Cardiac muscle cell (in vitro differentiated cells and primary cell): Measurements from ENCODE around the gene PNMA3. TPM values are rescaled to one million over a fixed set of nuclear protein-coding genes. Genes with fewer than 3 reads are reported as not detected.
"Not testable (repeated sequence)": the region's sequence is repeated elsewhere in the genome, so short reads cannot be mapped to it uniquely, and the experiment has no call there.

Experiments
- DNase-seq, 2 donors: peaks; one replicate each; pipeline versions ENCODE4 v3.0.0 to v3.0.0-alpha.2; 2010 to 2017; ENCODE audit warnings: low read depth in 1 of 2, low spot score in 1 of 2
- H3K27ac ChIP-seq: fragments of 200-600 bp; sonication (generic); 2 replicates; pipeline ENCODE4 v1.5.1; 2016
- H3K27me3 ChIP-seq: fragments of 200-600 bp; sonication (generic); 2 replicates; pipeline ENCODE4 v1.6.0; 2016; ENCODE audit warnings: control low read depth
- H3K36me3 ChIP-seq: fragments of 200-600 bp; sonication (generic); 2 replicates; pipeline ENCODE4 v1.5.1; 2016; ENCODE audit warnings: control low read depth
- H3K4me1 ChIP-seq: fragments of 200-600 bp; sonication (generic); 2 replicates; pipeline ENCODE4 v1.8.1; 2017; ENCODE audit warnings: low read depth, mild to moderate bottlenecking, mixed run types
- H3K4me3 ChIP-seq: fragments of 200-600 bp; sonication (generic); 2 replicates; pipeline ENCODE4 v1.5.1; 2016; ENCODE audit warnings: mild to moderate bottlenecking
- H3K9me3 ChIP-seq: fragments of 200-600 bp; sonication (generic); 2 replicates; pipeline ENCODE4 v1.5.1; 2017; ENCODE audit warnings: low read depth, mild to moderate bottlenecking, control low read depth
- polyA plus RNA-seq: library from polyadenylated mRNA; unstranded; fragments of >200 nt; fragmentation: Nextera tagmentation; extraction: Ambion mirVana; gene quantifications from 2 replicates; pipeline ENCODE4 v1.2.1, GENCODE V29; 2016
- total RNA-seq: library from RNA; depleted of rRNA; stranded (reverse); fragments of >200 nt; gene quantifications from 2 replicates; pipeline ENCODE4 v1.2.3, GENCODE V29; 2016
- TF ChIP-seq, protein P1 (sequence below): IDR thresholded peaks from 2 replicates; pipeline ENCODE4 v1.5.1; 2012; ENCODE audit warnings: low read depth, mild to moderate bottlenecking, low read length

The PNMA3 gene
- total and polyA plus RNA-seq, 2 experiments from 2014 or later, result 8.9 to 19.7 TPM

DNA sequence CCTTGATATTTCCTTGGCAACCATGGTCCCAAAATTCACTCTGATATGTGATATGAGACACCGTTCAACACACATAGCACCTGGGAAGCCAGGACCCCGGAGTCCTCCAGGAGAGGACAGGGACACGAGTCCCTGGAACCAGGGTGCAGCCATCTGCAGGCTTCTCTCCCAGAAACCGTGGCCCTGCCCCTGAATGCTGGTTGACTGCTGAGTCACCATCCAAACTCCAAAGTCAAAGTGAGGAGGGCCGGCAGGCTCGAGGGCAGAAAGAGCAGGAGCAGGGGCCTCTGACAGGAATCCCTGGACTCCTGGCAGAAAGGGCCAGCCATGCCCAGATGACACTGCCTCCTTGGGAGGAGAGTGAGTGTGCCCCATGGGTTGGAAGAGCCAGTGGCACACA lies 9.1 kb downstream of the PNMA3 start:
- H3K9me3 ChIP-seq, result no peaks in the 10 kb centered on the region

GRCh38 chrX:153066402-153066801 lies 10.1 kb downstream of the PNMA3 start:
- not testable (repeated sequence) for H3K4me3 ChIP-seq, H3K27ac ChIP-seq, H3K27me3 ChIP-seq, H3K36me3 ChIP-seq, H3K9me3 ChIP-seq, H3K4me1 ChIP-seq, DNase-seq

More for the DNA sequence above, 9.1 kb downstream of the PNMA3 start:
- no peaks in the 10 kb centered on the region for H3K27me3 ChIP-seq
- no peaks in the 10 kb centered on the region for H3K4me1 ChIP-seq
- H3K4me3 ChIP-seq, result no peak overlapping the region
- H3K27ac ChIP-seq, result no peak overlapping the region
- H3K36me3 ChIP-seq, result no peaks in the 10 kb centered on the region
- TF ChIP-seq, protein P1, sequence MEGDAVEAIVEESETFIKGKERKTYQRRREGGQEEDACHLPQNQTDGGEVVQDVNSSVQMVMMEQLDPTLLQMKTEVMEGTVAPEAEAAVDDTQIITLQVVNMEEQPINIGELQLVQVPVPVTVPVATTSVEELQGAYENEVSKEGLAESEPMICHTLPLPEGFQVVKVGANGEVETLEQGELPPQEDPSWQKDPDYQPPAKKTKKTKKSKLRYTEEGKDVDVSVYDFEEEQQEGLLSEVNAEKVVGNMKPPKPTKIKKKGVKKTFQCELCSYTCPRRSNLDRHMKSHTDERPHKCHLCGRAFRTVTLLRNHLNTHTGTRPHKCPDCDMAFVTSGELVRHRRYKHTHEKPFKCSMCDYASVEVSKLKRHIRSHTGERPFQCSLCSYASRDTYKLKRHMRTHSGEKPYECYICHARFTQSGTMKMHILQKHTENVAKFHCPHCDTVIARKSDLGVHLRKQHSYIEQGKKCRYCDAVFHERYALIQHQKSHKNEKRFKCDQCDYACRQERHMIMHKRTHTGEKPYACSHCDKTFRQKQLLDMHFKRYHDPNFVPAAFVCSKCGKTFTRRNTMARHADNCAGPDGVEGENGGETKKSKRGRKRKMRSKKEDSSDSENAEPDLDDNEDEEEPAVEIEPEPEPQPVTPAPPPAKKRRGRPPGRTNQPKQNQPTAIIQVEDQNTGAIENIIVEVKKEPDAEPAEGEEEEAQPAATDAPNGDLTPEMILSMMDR, result no peak
- DNase-seq, result no peak

DNA sequence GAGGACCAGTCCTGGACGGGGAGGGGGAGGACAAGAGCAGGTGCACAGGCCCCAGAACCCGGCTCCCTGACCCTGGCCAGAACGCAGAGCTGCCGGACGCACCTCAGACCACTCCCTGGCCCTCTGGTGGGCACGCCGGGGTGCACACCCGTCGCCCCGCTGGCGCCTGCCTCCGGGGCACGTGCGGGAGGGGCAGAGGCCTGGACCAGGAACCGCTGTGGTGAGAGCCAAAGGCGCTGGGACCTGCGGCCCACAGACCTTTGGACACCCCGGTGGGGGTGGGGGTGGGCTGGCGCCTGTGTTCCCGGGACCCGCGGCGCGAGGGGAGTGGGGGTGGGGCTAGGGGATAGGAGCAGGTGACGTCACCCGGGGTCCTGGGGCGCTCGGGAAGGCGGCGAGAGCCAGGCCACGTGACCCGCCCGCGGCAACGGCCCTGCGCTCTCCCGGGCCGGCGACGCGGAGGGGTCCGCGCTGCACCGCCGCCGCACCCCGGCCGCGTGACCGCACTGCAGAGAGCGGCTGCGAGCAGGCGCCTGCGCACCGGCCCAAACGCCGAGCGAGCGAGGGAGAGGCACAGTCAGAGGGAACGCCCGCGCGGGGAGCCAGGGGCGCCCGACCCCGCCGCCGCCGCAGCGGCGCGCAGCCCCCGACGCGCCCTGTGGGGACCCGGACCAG lies 15.8 kb downstream of the PNMA3 start, which contains the start of gene PNMA6A:
TSS of gene PNMA6A (plus strand) at position 546 of the 675 bp plus-strand sequence. CDS start 609 bp downstream, outside the sequence.
- not testable (repeated sequence) for H3K4me3 ChIP-seq, H3K4me1 ChIP-seq, H3K36me3 ChIP-seq

DNA sequence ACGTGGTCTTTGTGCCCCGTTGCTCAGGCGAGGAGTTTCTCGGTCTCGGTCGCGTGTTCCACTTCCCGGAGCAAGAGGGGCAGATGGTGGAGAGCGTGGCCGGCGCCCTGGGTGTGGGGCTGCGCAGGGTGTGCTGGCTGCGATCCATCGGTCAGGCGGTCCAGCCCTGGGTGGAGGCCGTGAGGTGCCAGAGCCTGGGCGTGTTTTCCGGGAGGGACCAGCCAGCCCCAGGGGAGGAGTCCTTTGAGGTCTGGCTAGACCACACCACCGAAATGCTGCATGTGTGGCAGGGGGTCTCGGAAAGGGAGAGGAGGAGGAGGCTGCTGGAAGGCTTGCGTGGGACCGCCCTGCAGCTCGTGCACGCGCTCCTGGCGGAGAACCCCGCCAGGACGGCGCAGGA lies 17.1 kb downstream of the PNMA3 start:
- not testable (repeated sequence) for H3K36me3 ChIP-seq, H3K4me1 ChIP-seq, H3K9me3 ChIP-seq, H3K27ac ChIP-seq, H3K27me3 ChIP-seq, H3K4me3 ChIP-seq, DNase-seq

More for the DNA sequence above, 15.8 kb downstream of the PNMA3 start, which contains the start of gene PNMA6A:
- H3K27me3 ChIP-seq, H3K27ac ChIP-seq, H3K9me3 ChIP-seq, DNase-seq: not testable (repeated sequence)

GRCh38 chrX:153074262-153074899 lies 18.1 kb downstream of the PNMA3 start:
- H3K4me3 ChIP-seq, result no peak overlapping the region
- H3K27ac ChIP-seq, result no peak overlapping the region
- TF ChIP-seq, protein P1, result no peak
- no peaks in the 10 kb centered on the region for H3K9me3 ChIP-seq
- no peaks in the 10 kb centered on the region for H3K27me3 ChIP-seq
- H3K36me3 ChIP-seq, result no peaks in the 10 kb centered on the region
- no peak for DNase-seq
- no peaks in the 10 kb centered on the region for H3K4me1 ChIP-seq

DNA sequence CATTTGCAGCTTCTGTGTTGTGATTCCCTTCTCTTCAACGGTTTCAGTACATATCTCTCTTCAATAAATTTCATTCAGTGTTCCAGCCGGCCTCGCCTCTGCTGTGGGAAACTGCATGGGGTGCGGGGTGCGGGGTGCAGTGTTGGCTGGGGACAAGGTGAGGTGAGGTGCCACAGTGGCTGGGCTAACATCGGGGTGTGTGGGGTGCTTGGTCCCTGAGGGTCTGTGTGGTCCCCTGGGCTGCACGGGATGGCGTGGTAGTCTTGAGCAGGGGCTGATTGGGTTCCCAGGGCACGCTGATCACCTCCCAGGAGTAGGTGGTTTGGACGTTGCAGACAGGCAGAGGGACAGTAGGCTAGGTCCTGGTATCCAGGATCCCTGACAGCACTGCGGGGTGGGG lies 18.7 kb downstream of the PNMA3 start:
- H3K9me3 ChIP-seq, result no peaks in the 10 kb centered on the region
- TF ChIP-seq, protein P1, result no peak
- no peaks in the 10 kb centered on the region for H3K27me3 ChIP-seq
- no peaks in the 10 kb centered on the region for H3K4me1 ChIP-seq
- no peak overlapping the region for H3K27ac ChIP-seq
- H3K36me3 ChIP-seq, result no peaks in the 10 kb centered on the region
- H3K4me3 ChIP-seq, result no peak overlapping the region
- no peak for DNase-seq

DNA sequence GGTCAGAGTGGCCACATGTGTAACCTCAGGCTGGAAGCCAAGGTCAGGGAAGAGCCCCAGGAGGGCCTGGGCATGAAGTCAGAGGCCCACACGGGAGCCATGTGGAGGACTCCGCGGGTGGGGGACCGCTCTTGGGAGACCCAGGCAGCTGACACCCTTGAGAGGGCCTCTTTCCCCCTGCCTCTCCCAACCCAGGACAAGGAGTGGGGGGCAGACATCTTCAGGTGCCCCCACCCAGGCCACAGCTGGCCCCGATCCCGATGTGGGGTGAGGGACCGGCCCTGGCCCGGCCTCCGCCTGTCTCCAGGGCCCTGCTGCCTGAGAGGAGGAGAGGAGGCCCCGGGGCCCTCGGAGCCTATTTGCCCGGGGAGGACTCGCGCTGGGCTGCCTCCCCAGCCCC lies 19.1 kb downstream of the PNMA3 start:
- Histone ChIP-seq H3K4me1 (no peaks in the 10 kb centered on the region), H3K9me3 (no peaks in the 10 kb centered on the region), H3K36me3 (no peaks in the 10 kb centered on the region), H3K4me3 (no peak overlapping the region), H3K27me3 (no peaks in the 10 kb centered on the region), H3K27ac (no peak overlapping the region)
- TF ChIP-seq, protein P1, result no peak
- DNase-seq, result no peak

GRCh38 chrX:153077437-153078135 lies 21.3 kb downstream of the PNMA3 start:
- H3K9me3 ChIP-seq, H3K27me3 ChIP-seq, H3K27ac ChIP-seq, H3K36me3 ChIP-seq, DNase-seq, H3K4me1 ChIP-seq, H3K4me3 ChIP-seq: not testable (repeated sequence)

- not testable (repeated sequence) for H3K9me3 ChIP-seq, H3K27me3 ChIP-seq, H3K36me3 ChIP-seq, H3K4me1 ChIP-seq, H3K4me3 ChIP-seq, H3K27ac ChIP-seq, DNase-seq
These were observed 27.1 kb downstream of the PNMA3 start for GRCh38 chrX:153083238-153083923.
